ENCODE results near the gene DPPA2. TPM values are rescaled to one million over a fixed set of nuclear protein-coding genes. Genes with fewer than 3 reads are reported as not detected.
A peak's percentile ranks its signal among the peaks of the same experiment; 100 is the strongest.
"Not testable (repeated sequence)": the region's sequence is repeated elsewhere in the genome, so short reads cannot be mapped to it uniquely, and the experiment has no call there.

DPPA2 gene
- 1 to 10 TPM in 1 of 3 donors, under 1 TPM in 2; 0.92 to 1.3 (median 0.95) TPM for polyA plus RNA-seq (ENCODE audit: insufficient read length in 3 of 3)
- long read RNA-seq, donor 1: 0 reads
- long read RNA-seq, donor 2: 0 reads
- long read RNA-seq, donor 3: 0 reads
- long read RNA-seq, donor 4: 0 reads
- long read RNA-seq, donor 5: 0 reads
- long read RNA-seq, donor 6, partial matches to known transcripts: 0 of 1 reads
- long read RNA-seq, donor 6, other reads (novel, unspliced or antisense): 0 of 1 reads
- long read RNA-seq, donor 7: 0 reads
- long read RNA-seq, donor 8: 0 reads
- long read RNA-seq, donor 9: 0 reads
- long read RNA-seq, donor 10: 0 reads
- long read RNA-seq, donor 11: 0 reads
- long read RNA-seq, donor 12: 0 reads
- long read RNA-seq, donor 13: 0 reads
- long read RNA-seq, donor 14: 0 reads
- long read RNA-seq, donor 15: 0 reads
- long read RNA-seq, donor 16: 0 reads

GRCh38 chr3:109316162-109316730, at the start of gene DPPA2:
Gene DPPA2, minus strand, starts transcription at chr3:109316517. Its CDS starts 1,975 bp downstream, at chr3:109314542.
- DNase-seq: no peak

GRCh38 chr3:109364088-109364487, 47.8 kb upstream of the DPPA2 start:
- no peak for DNase-seq

- DNase-seq: no peak
Observed at GRCh38 chr3:109363634-109364033, 47.3 kb upstream of the DPPA2 start.

GRCh38 chr3:109362823-109363222, 46.5 kb upstream of the DPPA2 start:
- DNase-seq: no peak

GRCh38 chr3:109358809-109359208, 42.5 kb upstream of the DPPA2 start:
- DNase-seq: not testable (repeated sequence)

GRCh38 chr3:109356442-109357155, 40.3 kb upstream of the DPPA2 start:
- no peak for DNase-seq

GRCh38 chr3:109355625-109356441, 39.5 kb upstream of the DPPA2 start:
- no peak for DNase-seq

GRCh38 chr3:109353057-109353456, 36.7 kb upstream of the DPPA2 start:
- no peak for DNase-seq

GRCh38 chr3:109351231-109351630, 34.9 kb upstream of the DPPA2 start:
- no peak for DNase-seq

- no peak for DNase-seq
Observed at GRCh38 chr3:109346770-109347295, 30.5 kb upstream of the DPPA2 start.

GRCh38 chr3:109346099-109346498, 29.8 kb upstream of the DPPA2 start:
- DNase-seq: no peak

- no peak for DNase-seq
Observed at GRCh38 chr3:109339714-109340648, 23.7 kb upstream of the DPPA2 start.

- DNase-seq: peak; percentile 68
Observed at GRCh38 chr3:109339197-109339596, 22.9 kb upstream of the DPPA2 start.

GRCh38 chr3:109338322-109338721, 22.0 kb upstream of the DPPA2 start:
- DNase-seq: no peak

GRCh38 chr3:109337393-109337792, 21.1 kb upstream of the DPPA2 start, which contains the start of gene DPPA4:
Gene DPPA4, minus strand, starts transcription at chr3:109337546. Its CDS starts 29 bp downstream, at chr3:109337517.
- DNase-seq: no peak

GRCh38 chr3:109336291-109336861, 20.1 kb upstream of the DPPA2 start:
- DNase-seq: no peak

GRCh38 chr3:109334572-109334971, 18.3 kb upstream of the DPPA2 start:
- DNase-seq: no peak

GRCh38 chr3:109331692-109332091, 15.4 kb upstream of the DPPA2 start:
- DNase-seq: no peak

GRCh38 chr3:109330405-109330804, 14.1 kb upstream of the DPPA2 start:
- DNase-seq: no peak

GRCh38 chr3:109328202-109328601, 11.9 kb upstream of the DPPA2 start:
- no peak for DNase-seq
